Measurements from ENCODE around the gene RASSF10.
"Not testable (repeated sequence)": the region's sequence is repeated elsewhere in the genome, so short reads cannot be mapped to it uniquely, and the experiment has no call there.

RASSF10 gene

GRCh38 chr11:13029872-13030271 lies 20.8 kb downstream of the RASSF10 start:
- no peak for DNase-seq

- DNase-seq, result no peak
These were observed 21.7 kb downstream of the RASSF10 start for GRCh38 chr11:13030857-13031256.

- no peak for DNase-seq
These were observed 22.2 kb downstream of the RASSF10 start for GRCh38 chr11:13031349-13031748.

GRCh38 chr11:13033760-13034533 lies 24.8 kb downstream of the RASSF10 start:
- no peak for DNase-seq

GRCh38 chr11:13035711-13036110 lies 26.6 kb downstream of the RASSF10 start:
- no peak for DNase-seq

- DNase-seq, result no peak
These were observed 27.1 kb downstream of the RASSF10 start for GRCh38 chr11:13036235-13036634.

- DNase-seq, result no peak
These were observed 29.2 kb downstream of the RASSF10 start for GRCh38 chr11:13038366-13038765.

GRCh38 chr11:13039126-13039525 lies 30.0 kb downstream of the RASSF10 start:
- DNase-seq, result no peak

GRCh38 chr11:13040969-13041561 lies 31.9 kb downstream of the RASSF10 start:
- no peak for DNase-seq

- no peak for DNase-seq
These were observed 33.8 kb downstream of the RASSF10 start for GRCh38 chr11:13042873-13043342.

- DNase-seq, result no peak
These were observed 35.0 kb downstream of the RASSF10 start for GRCh38 chr11:13043912-13044628.

- DNase-seq, result not testable (repeated sequence)
These were observed 36.0 kb downstream of the RASSF10 start for GRCh38 chr11:13045089-13045488.

GRCh38 chr11:13045734-13046133 lies 36.6 kb downstream of the RASSF10 start:
- DNase-seq, result no peak

- no peak for DNase-seq
These were observed 37.8 kb downstream of the RASSF10 start for GRCh38 chr11:13046637-13047570.

- no peak for DNase-seq
These were observed 38.8 kb downstream of the RASSF10 start for GRCh38 chr11:13047884-13048283.

- no peak for DNase-seq
These were observed 42.1 kb downstream of the RASSF10 start for GRCh38 chr11:13051257-13051656.

GRCh38 chr11:13052130-13052571 lies 43.0 kb downstream of the RASSF10 start:
- no peak for DNase-seq

- DNase-seq, result no peak
These were observed 44.3 kb downstream of the RASSF10 start for GRCh38 chr11:13053255-13053917.

- no peak for DNase-seq
These were observed 45.2 kb downstream of the RASSF10 start for GRCh38 chr11:13054278-13054677.

- DNase-seq, result no peak
These were observed 46.1 kb downstream of the RASSF10 start for GRCh38 chr11:13055200-13055599.

GRCh38 chr11:13061294-13061990 lies 52.3 kb downstream of the RASSF10 start:
- no peak for DNase-seq
